CD4-positive, alpha-beta T cell (primary cell): ENCODE data around the gene MAML2. TPM values are rescaled to one million over a fixed set of nuclear protein-coding genes. Genes with fewer than 3 reads are reported as not detected.

Source experiments
- ATAC-seq: fragments of 200-7000 bp; cut with Tn5 transposase; one replicate; pipeline ENCODE4 v1.10.0; 2022; ENCODE audit warnings: mild to moderate bottlenecking; ENCODE audit not compliant: poor library complexity
- CTCF ChIA-PET: fragments of 350-600 bp; sonication (Branson Sonifier 250); formaldehyde crosslinking; loops from one replicate; lab custom pipeline; 2021; ENCODE audit warnings: antibody characterized with exemption, inconsistent platforms; lab: Charles Lee
- POLR2A ChIA-PET: fragments of 350-600 bp; sonication (Branson Sonifier 250); formaldehyde crosslinking; loops from one replicate; lab custom pipeline; 2021; ENCODE audit warnings: antibody characterized with exemption, inconsistent platforms; lab: Charles Lee
- DNase-seq, 14 experiments: peaks; one replicate each; pipeline ENCODE4 v3.0.0-alpha.2; 2013 to 2020; ENCODE audit warnings: mixed read lengths in 2 of 14
- H3K27ac ChIP-seq, 2 donors: one replicate each; pipeline versions ENCODE4 v1.5.1 to v1.7.0; 2013; ENCODE audit warnings: low read length in 2 of 2, low read depth in 1 of 2, mild to moderate bottlenecking in 1 of 2
- H3K27me3 ChIP-seq, 2 experiments: 1 replicate in 1 of 2; 2 replicates in 1 of 2; pipeline versions ENCODE4 v1.6.1 to v1.7.0; 2013; ENCODE audit warnings: low read length in 2 of 2, control low read depth in 1 of 2, mild to moderate bottlenecking in 1 of 2, moderate library complexity in 1 of 2; ENCODE audit not compliant: insufficient read depth in 2 of 2, control insufficient read depth in 1 of 2
- H3K36me3 ChIP-seq: one replicate; pipeline ENCODE4 v1.6.1; 2013; ENCODE audit warnings: low read length, control low read depth; ENCODE audit not compliant: insufficient read depth
- H3K4me1 ChIP-seq: one replicate; pipeline ENCODE4 v1.6.1; 2013; ENCODE audit warnings: low read length, control low read depth; ENCODE audit not compliant: insufficient read depth
- H3K4me3 ChIP-seq: one replicate; pipeline ENCODE4 v1.5.1; 2013; ENCODE audit warnings: mild to moderate bottlenecking, low read length, moderate library complexity
- H3K9me3 ChIP-seq, 2 experiments: 1 replicate in 1 of 2; 2 replicates in 1 of 2; pipeline versions ENCODE4 v1.6.1 to v1.7.0; 2013; ENCODE audit warnings: low read length in 2 of 2, mild to moderate bottlenecking in 2 of 2, control low read depth in 1 of 2, moderate library complexity in 1 of 2; ENCODE audit not compliant: control insufficient read depth in 1 of 2, insufficient read depth in 1 of 2
- H3K27ac Mint-ChIP-seq: one replicate; pipeline ENCODE4 v1.8.0; 2020; ENCODE audit warnings: mixed read lengths
- H3K27me3 Mint-ChIP-seq: one replicate; pipeline ENCODE4 v1.8.0; 2021; ENCODE audit warnings: mixed read lengths
- H3K36me3 Mint-ChIP-seq: one replicate; pipeline ENCODE4 v1.8.0; 2021; ENCODE audit warnings: low read depth, mixed read lengths
- H3K4me1 Mint-ChIP-seq: one replicate; pipeline ENCODE4 v1.8.0; 2021; ENCODE audit warnings: low read depth, mixed read lengths
- H3K4me3 Mint-ChIP-seq: one replicate; pipeline ENCODE4 v1.8.0; 2020; ENCODE audit warnings: mild to moderate bottlenecking, mixed read lengths
- H3K9me3 Mint-ChIP-seq: one replicate; pipeline ENCODE4 v1.8.0; 2020; ENCODE audit warnings: mixed read lengths
- CTCF ChIP-seq: fragments of 200-600 bp; IDR thresholded peaks from one replicate; pipeline ENCODE4 v1.8.0; 2022; ENCODE audit warnings: antibody characterized with exemption, mild to moderate bottlenecking
- intact Hi-C, 2 experiments: fragments of 100-400 bp; cut with DNase I in 1 of 2; cut with micrococcal nuclease in 1 of 2; formaldehyde crosslinking; loops; one replicate each; pipeline versions ENCODE4 v1.15.1 to v1.9.0; 2023 to 2025; cut with DNase I, micrococcal nuclease
- total RNA-seq, 174 experiments: library from RNA in 2 of 174; stranded (reverse) in 2 of 174; gene quantifications; one replicate each; pipeline ENCODE4 v1.2.3 and lab custom pipeline; 2021 to 2026

MAML2 gene
- total RNA-seq, 2 experiments from 2014 or later = 58.8 to 59.8 TPM

GRCh38 chr11:96275801-96276594 is 67.0 kb downstream of the MAML2 start:
- no peaks in the 10 kb centered on the region for H3K27me3 ChIP-seq
- Mint-ChIP-seq H3K27ac (peak overlapping the region; percentile 60), H3K36me3 (peaks cover 55% of the 10 kb centered on the region), H3K9me3 (peaks cover 2% of the 10 kb centered on the region), H3K4me3 (no peak overlapping the region), H3K4me1 (peaks cover 69% of the 10 kb centered on the region), H3K27me3 (no peaks in the 10 kb centered on the region)
- no peak overlapping the region for H3K4me3 ChIP-seq
- ChIA-PET CTCF (interaction anchor here (1.6 to 2.6 kb wide), 2 partner anchors 8 to 67 kb away, joined by 3 to 10 read pairs; partner anchors contain the start of gene MAML2), POLR2A (no interaction called here)
- intact Hi-C loops = loop anchor here in 1 of 2 experiments (5.0 kb wide), 1 partner anchor 34 kb away; no protein-coding TSS in a partner anchor
- no peak for DNase-seq
- H3K27ac ChIP-seq = no peak overlapping the region
- H3K36me3 ChIP-seq = peaks cover 14% of the 10 kb centered on the region
- TF ChIP-seq CTCF = no peak
- H3K9me3 ChIP-seq = peaks cover 0 to 4% of the 10 kb centered on the region in 2 experiments
- peaks cover 6% of the 10 kb centered on the region for H3K4me1 ChIP-seq
- ATAC-seq = no peak

- peaks cover 57% of the 10 kb centered on the region for H3K4me1 Mint-ChIP-seq
- ChIA-PET POLR2A (interaction anchor here (0.7 to 1.0 kb wide), 2 partner anchors 11 to 19 kb away, joined by 3 to 5 read pairs; no protein-coding TSS in a partner anchor), CTCF (interaction anchor here (0.6 to 1.9 kb wide), 2 partner anchors 70 to 274 kb away, joined by 3 to 7 read pairs; partner anchors contain the start of gene MAML2)
- peak overlapping the region; percentile 83 for H3K27ac Mint-ChIP-seq
- ATAC-seq = no peak
- no peak for TF ChIP-seq CTCF
- H3K9me3 ChIP-seq = peaks cover 0 to 4% of the 10 kb centered on the region in 2 experiments
- peaks cover 22% of the 10 kb centered on the region for H3K36me3 ChIP-seq
- no peak for DNase-seq
- peaks cover 72% of the 10 kb centered on the region for H3K36me3 Mint-ChIP-seq
- intact Hi-C loops = loop anchor here in 1 of 2 experiments (1.0 to 5.0 kb wide), 2 partner anchors 15 to 69 kb away; partner anchors contain the start of gene MAML2
- H3K27ac ChIP-seq = peak overlapping the region in 1 of 2 donors; percentile 30
- H3K4me3 ChIP-seq = no peak overlapping the region
- H3K4me3 Mint-ChIP-seq = no peak overlapping the region
- H3K27me3 Mint-ChIP-seq = no peaks in the 10 kb centered on the region
- H3K4me1 ChIP-seq = no peaks in the 10 kb centered on the region
- no peaks in the 10 kb centered on the region for H3K27me3 ChIP-seq
- peaks cover 10% of the 10 kb centered on the region for H3K9me3 Mint-ChIP-seq
These were observed 69.5 kb downstream of the MAML2 start for GRCh38 chr11:96273507-96273906.

GRCh38 chr11:96272529-96273222 is 70.3 kb downstream of the MAML2 start:
- Histone ChIP-seq H3K4me3 (no peak overlapping the region), H3K27ac (peak overlapping the region; percentile 14 to 27), H3K9me3 (peaks cover 0 to 4% of the 10 kb centered on the region in 2 experiments), H3K27me3 (no peaks in the 10 kb centered on the region), H3K4me1 (peaks cover 6% of the 10 kb centered on the region), H3K36me3 (peaks cover 16% of the 10 kb centered on the region)
- Mint-ChIP-seq H3K9me3 (peaks cover 11% of the 10 kb centered on the region), H3K36me3 (peaks cover 72% of the 10 kb centered on the region), H3K27ac (peak overlapping the region; percentile 83), H3K4me1 (peaks cover 57% of the 10 kb centered on the region), H3K4me3 (peak overlapping the region; percentile 2), H3K27me3 (no peaks in the 10 kb centered on the region)
- ATAC-seq = peak; percentile 91
- ChIA-PET POLR2A (interaction anchor here (1.0 kb wide), 1 partner anchor 12 kb away, joined by 5 read pairs; no protein-coding TSS in a partner anchor), CTCF (interaction anchor here (1.9 kb wide), 1 partner anchor 70 kb away, joined by 7 read pairs; the partner anchor contains the start of gene MAML2)
- DNase-seq = peak in 3 of 14 experiments; percentile 69 to 82 (median 75)
- intact Hi-C loops = loop anchor here in 1 of 2 experiments (1.0 to 5.0 kb wide), 2 partner anchors 14 to 70 kb away; partner anchors contain the start of gene MAML2
- TF ChIP-seq CTCF = no peak
